Renal pelvis (tissue), 4 donors: ENCODE measurements around the gene CRY2. TPM values are rescaled to one million over a fixed set of nuclear protein-coding genes. Genes with fewer than 3 reads are reported as not detected.
"Not testable (repeated sequence)": the region's sequence is repeated elsewhere in the genome, so short reads cannot be mapped to it uniquely, and the experiment has no call there.

Experiments
- DNase-seq: peaks from one replicate; pipeline ENCODE4 v3.0.0-alpha.2; 2013
- polyA plus RNA-seq, 3 donors: library from polyadenylated mRNA; unstranded; fragments of 120-200 nt; gene quantifications; one replicate each; pipeline ENCODE4 v1.2.1, GENCODE V29; 2013; ENCODE audit not compliant: insufficient read length in 3 of 3

Gene CRY2
- polyA plus RNA-seq, 3 donors, result 26.5 to 33.1 (median 32.4) TPM

- no peak for DNase-seq
Measured at GRCh38 chr11:45809456-45810395, 37.5 kb upstream of the CRY2 start.

- no peak for DNase-seq
Measured at GRCh38 chr11:45810431-45811108, 36.7 kb upstream of the CRY2 start.

GRCh38 chr11:45811109-45811435 lies 36.2 kb upstream of the CRY2 start:
- DNase-seq, result no peak

GRCh38 chr11:45811571-45812290 lies 35.5 kb upstream of the CRY2 start:
- no peak for DNase-seq

GRCh38 chr11:45812581-45813548 lies 34.4 kb upstream of the CRY2 start:
- DNase-seq, result no peak

GRCh38 chr11:45815747-45816146 lies 31.5 kb upstream of the CRY2 start:
- DNase-seq, result no peak

- no peak for DNase-seq
Measured at GRCh38 chr11:45816614-45817013, 30.7 kb upstream of the CRY2 start.

- DNase-seq, result no peak
Measured at GRCh38 chr11:45817191-45817590, 30.1 kb upstream of the CRY2 start.

- no peak for DNase-seq
Measured at GRCh38 chr11:45818961-45819605, 28.2 kb upstream of the CRY2 start.

- no peak for DNase-seq
Measured at GRCh38 chr11:45820211-45820857, 26.9 kb upstream of the CRY2 start.

GRCh38 chr11:45826492-45826891 lies 20.8 kb upstream of the CRY2 start:
- not testable (repeated sequence) for DNase-seq

- DNase-seq, result no peak
Measured at GRCh38 chr11:45827123-45827522, 20.2 kb upstream of the CRY2 start.

- DNase-seq, result no peak
Measured at GRCh38 chr11:45828996-45829395, 18.3 kb upstream of the CRY2 start.

GRCh38 chr11:45830596-45830995 lies 16.7 kb upstream of the CRY2 start:
- DNase-seq, result no peak

- no peak for DNase-seq
Measured at GRCh38 chr11:45832811-45833441, 14.3 kb upstream of the CRY2 start.

GRCh38 chr11:45833761-45834160 lies 13.5 kb upstream of the CRY2 start:
- DNase-seq, result no peak

- DNase-seq, result no peak
Measured at GRCh38 chr11:45834298-45834756, 12.9 kb upstream of the CRY2 start.

GRCh38 chr11:45839204-45839603 lies 8.1 kb upstream of the CRY2 start:
- no peak for DNase-seq

GRCh38 chr11:45840251-45840650 lies 7.0 kb upstream of the CRY2 start:
- not testable (repeated sequence) for DNase-seq
